ENCODE results near the gene PNKD. TPM values are rescaled to one million over a fixed set of nuclear protein-coding genes. Genes with fewer than 3 reads are reported as not detected.

Gene PNKD
- total and polyA plus RNA-seq, 7 donors: 31.5 to 86.9 (median 54.5) TPM

DNA sequence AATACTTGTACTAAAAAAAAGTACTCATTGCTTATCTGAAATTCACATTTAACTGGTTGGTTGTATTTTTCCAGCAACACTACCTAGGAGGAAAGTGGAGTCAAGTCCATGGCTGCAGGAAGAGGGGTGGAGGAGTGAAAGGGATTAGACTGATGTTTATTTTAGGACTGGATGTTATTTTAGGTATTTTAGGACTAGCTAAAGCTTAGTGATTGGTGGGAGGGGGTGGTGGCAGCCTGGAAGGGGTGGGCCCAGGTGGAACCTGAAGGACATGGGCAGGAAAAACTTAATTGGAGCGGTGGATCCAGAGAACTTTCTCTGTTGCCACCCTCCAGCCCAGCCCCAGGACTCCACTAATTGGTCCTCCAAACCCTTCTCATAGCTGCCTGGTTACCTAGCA is 25.9 kb downstream of the PNKD start:
- intact Hi-C loops (cut with DNase I): loop anchor here (10.0 kb wide), 3 partner anchors 169 to 369 kb away; partner anchors contain the start of genes CNOT9 (in 1 of the 2) and USP37 (in 1 of the 2)
- TF ChIP-seq CTCF (IDR thresholded peaks at IDR 0.05): no peak
- WGBS, 3 donors: 75 to 91% (median 89%) methylated on average over 1 of the region's 1 CpG
- Histone ChIP-seq H3K9me3 (no peaks in the 10 kb centered on the region), H3K27ac (no peak overlapping the region), H3K4me3 (no peak overlapping the region), H3K4me1 (peaks cover 3% of the 10 kb centered on the region), H3K36me3 (ENCODE audit: insufficient read depth in 1 of 2, low read depth in 1 of 2) (no peaks in the 10 kb centered on the region), H3K27me3 (ENCODE audit: insufficient read depth in 3 of 3, low read length in 2 of 3) (no peaks in the 10 kb centered on the region)
- DNase-seq: no peak
- ATAC-seq: no peak

- ATAC-seq (no peak), DNase-seq (no peak)
- H3K4me1 ChIP-seq: no peaks in the 10 kb centered on the region
- no peaks in the 10 kb centered on the region for H3K27me3 ChIP-seq (ENCODE audit: insufficient read depth in 3 of 3, low read length in 2 of 3)
- H3K4me3 ChIP-seq: no peak overlapping the region
- H3K9me3 ChIP-seq: no peaks in the 10 kb centered on the region
- H3K36me3 ChIP-seq (ENCODE audit: insufficient read depth in 1 of 2, low read depth in 1 of 2): no peaks in the 10 kb centered on the region
- TF ChIP-seq CTCF (IDR thresholded peaks at IDR 0.05): no peak
- no peak overlapping the region for H3K27ac ChIP-seq
- intact Hi-C loops (cut with DNase I): loop anchor here (10.0 kb wide), 3 partner anchors 168 to 368 kb away; partner anchors contain the start of genes CNOT9 (in 1 of the 2) and USP37 (in 1 of the 2)
- WGBS, 3 donors: 84 to 92% (median 85%) methylated on average over 7 of the region's 7 CpGs
Observed at GRCh38 chr2:218296847-218297246, 26.5 kb downstream of the PNKD start.

DNA sequence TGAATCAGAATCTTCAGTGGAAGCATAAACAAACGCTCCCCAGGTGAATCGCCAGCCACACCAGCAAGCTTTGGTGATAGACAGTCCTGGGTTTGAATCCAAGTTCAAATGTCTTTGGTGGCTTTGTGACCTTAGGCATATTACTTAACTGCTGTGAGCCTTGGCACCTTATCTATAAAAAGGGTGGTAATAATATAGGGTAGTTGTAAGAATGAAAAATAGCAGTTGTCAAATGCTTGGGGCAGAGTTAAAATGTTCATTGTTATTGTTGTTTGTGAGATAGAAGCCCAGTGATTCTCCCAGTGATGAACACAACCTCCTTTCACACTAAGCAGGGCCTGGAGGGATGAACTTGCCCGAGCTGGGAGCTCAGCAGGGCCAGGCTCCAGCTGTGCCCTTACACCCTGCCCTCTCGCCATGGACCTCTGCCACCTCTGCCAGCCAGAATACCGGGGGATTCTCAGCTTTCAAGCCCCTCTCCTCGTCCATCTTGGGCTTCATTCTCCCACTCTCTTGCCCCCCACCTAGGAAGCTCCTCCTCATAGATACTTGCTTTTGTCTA is 28.1 kb downstream of the PNKD start:
- no peak for TF ChIP-seq CTCF (IDR thresholded peaks at IDR 0.05)
- H3K4me3 ChIP-seq: no peak overlapping the region
- DNase-seq: no peak
- 69 to 83% (median 73%) methylated on average over 6 of the region's 6 CpGs for WGBS, 3 donors
- no peaks in the 10 kb centered on the region for H3K36me3 ChIP-seq (ENCODE audit: insufficient read depth in 1 of 2, low read depth in 1 of 2)
- no peaks in the 10 kb centered on the region for H3K9me3 ChIP-seq
- no peaks in the 10 kb centered on the region for H3K4me1 ChIP-seq
- intact Hi-C loops (cut with DNase I): loop anchor here (10.0 kb wide), 3 partner anchors 166 to 366 kb away; partner anchors contain the start of genes CNOT9 (in 1 of the 2) and USP37 (in 1 of the 2)
- H3K27me3 ChIP-seq (ENCODE audit: insufficient read depth in 3 of 3, low read length in 2 of 3): no peaks in the 10 kb centered on the region
- peak overlapping the region; percentile 19 for H3K27ac ChIP-seq
- no peak for ATAC-seq

- TF ChIP-seq CTCF (IDR thresholded peaks at IDR 0.05): no peak
- H3K27ac ChIP-seq: no peak overlapping the region
- DNase-seq (no peak), ATAC-seq (no peak)
- 76 to 81% (median 81%) methylated on average over 4 of the region's 4 CpGs for WGBS, 3 donors
- H3K9me3 ChIP-seq: no peaks in the 10 kb centered on the region
- no peaks in the 10 kb centered on the region for H3K27me3 ChIP-seq (ENCODE audit: insufficient read depth in 3 of 3, low read length in 2 of 3)
- no peak overlapping the region for H3K4me3 ChIP-seq
- H3K4me1 ChIP-seq: no peaks in the 10 kb centered on the region
- no peaks in the 10 kb centered on the region for H3K36me3 ChIP-seq (ENCODE audit: insufficient read depth in 1 of 2, low read depth in 1 of 2)
- intact Hi-C loops (cut with DNase I): loop anchor here (5.0 kb wide), 1 partner anchor 57 kb away; the partner anchor contains the start of gene CATIP (in 2 of the 2)
Observed at GRCh38 chr2:218300141-218300540, 29.8 kb downstream of the PNKD start.

Data from psoas muscle (tissue), 8 donors.